ENCODE measurements around the gene NR6A1.

The NR6A1 gene

DNA sequence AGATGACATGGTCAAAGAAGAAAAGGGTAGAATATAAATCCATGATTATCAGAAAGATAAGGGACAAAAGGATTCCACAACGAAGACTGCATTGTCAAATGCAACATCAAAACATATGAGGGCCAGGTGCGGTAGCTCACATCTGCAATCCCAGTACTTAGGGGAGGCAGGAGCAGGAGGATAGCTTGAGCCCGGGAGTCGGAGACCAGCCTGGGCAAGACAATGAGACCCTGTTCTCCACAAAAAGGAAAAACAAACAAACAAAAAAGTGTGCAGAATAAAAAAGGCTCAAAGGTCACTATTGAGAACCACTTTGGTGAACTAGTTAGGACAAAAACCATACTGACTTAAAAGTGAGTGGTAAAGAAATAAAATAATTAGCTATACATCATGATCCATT lies 203.7 kb downstream of the NR6A1 start:
- TF ChIP-seq, protein P1, sequence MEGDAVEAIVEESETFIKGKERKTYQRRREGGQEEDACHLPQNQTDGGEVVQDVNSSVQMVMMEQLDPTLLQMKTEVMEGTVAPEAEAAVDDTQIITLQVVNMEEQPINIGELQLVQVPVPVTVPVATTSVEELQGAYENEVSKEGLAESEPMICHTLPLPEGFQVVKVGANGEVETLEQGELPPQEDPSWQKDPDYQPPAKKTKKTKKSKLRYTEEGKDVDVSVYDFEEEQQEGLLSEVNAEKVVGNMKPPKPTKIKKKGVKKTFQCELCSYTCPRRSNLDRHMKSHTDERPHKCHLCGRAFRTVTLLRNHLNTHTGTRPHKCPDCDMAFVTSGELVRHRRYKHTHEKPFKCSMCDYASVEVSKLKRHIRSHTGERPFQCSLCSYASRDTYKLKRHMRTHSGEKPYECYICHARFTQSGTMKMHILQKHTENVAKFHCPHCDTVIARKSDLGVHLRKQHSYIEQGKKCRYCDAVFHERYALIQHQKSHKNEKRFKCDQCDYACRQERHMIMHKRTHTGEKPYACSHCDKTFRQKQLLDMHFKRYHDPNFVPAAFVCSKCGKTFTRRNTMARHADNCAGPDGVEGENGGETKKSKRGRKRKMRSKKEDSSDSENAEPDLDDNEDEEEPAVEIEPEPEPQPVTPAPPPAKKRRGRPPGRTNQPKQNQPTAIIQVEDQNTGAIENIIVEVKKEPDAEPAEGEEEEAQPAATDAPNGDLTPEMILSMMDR (IDR thresholded peaks at IDR 0.05; ENCODE audit: low read depth, low read length, missing control alignments), result no peak
- in situ Hi-C loops (cut with HindIII; ENCODE audit: low sequenced_read_pairs), result no loop called here
- no peak overlapping the region for H3K4me3 ChIP-seq (ENCODE audit: low read depth, low read length)
- DNase-seq (ENCODE audit: low read depth), result no peak

DNA sequence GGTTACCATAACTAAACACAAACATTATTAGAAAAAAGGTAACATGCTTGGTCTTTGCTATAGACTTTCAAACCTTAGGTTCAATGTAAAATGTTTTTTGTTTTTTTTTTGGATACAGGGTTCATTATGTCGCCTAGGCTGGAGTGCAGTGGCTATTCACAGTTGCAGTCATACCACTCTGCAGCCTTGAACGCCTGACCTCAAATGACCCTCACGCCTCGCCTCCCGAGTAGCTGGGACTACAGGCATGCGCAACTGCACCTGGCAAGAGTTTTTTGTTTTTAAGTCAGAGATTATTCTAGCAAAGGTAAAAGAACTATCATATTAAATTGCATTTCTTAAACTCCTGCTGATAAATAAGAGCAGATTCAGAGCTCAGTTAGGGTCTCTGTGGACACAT lies 208.8 kb downstream of the NR6A1 start:
- in situ Hi-C loops (cut with HindIII; ENCODE audit: low sequenced_read_pairs), result no loop called here
- no peak overlapping the region for H3K4me3 ChIP-seq (ENCODE audit: low read depth, low read length)
- no peak for DNase-seq (ENCODE audit: low read depth)
- TF ChIP-seq, protein P1 (IDR thresholded peaks at IDR 0.05; ENCODE audit: low read depth, low read length, missing control alignments), result no peak

DNA sequence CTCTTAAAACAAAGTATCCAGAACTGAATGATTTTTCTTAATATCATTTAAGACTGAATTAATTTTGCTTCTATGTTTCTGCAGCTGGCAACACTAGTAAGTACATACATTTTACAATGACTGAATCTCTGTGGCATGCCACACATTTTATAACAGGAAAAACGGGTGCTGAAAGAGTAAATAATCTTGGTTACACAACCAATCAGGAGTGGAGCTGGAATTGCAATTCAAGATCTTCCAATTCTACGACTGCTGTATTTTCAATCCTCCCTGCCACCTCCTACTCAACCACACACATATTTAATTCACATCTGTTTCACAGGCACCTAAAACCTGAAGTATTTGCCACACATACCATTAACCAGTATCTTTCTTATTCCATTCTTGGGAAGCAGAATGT lies 211.2 kb downstream of the NR6A1 start:
- no peak for DNase-seq (ENCODE audit: low read depth)
- H3K4me3 ChIP-seq (ENCODE audit: low read depth, low read length), result no peak overlapping the region
- TF ChIP-seq, protein P1 (IDR thresholded peaks at IDR 0.05; ENCODE audit: low read depth, low read length, missing control alignments), result no peak
- in situ Hi-C loops (cut with HindIII; ENCODE audit: low sequenced_read_pairs), result no loop called here

DNA sequence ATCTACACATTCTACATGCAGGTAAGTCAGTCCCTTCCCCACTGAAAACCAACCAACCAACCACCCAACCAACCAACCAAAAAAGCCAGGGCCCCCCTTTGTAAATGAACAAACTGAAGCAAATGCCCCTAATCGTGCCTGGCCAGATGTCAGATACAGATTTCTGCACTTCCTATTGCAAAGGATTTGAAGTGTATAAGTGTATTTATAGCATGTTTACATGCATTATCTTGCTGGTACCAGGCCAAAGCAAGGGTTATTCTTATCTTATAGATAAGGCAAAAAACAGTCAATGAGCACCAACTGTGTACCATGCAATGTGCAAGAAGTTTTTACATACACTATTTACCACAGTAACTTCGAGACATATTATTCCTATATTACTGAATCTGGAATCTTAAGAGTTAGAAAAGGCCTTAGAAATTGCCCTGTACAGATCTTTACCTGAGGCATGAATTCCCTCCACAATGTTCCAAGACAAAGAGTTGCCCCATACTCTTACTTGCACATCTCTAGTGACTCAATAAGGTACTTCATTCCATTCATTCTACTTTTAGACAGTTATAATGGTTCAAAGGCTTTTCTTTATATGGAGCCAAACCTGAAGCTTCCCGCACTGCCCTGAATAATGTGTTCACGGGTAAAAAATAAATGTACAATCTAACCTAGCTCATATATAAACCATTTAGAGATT lies 212.2 kb downstream of the NR6A1 start:
- DNase-seq (ENCODE audit: low read depth), result no peak
- in situ Hi-C loops (cut with HindIII; ENCODE audit: low sequenced_read_pairs), result no loop called here
- TF ChIP-seq, protein P1 (IDR thresholded peaks at IDR 0.05; ENCODE audit: low read depth, low read length, missing control alignments), result no peak

DNA sequence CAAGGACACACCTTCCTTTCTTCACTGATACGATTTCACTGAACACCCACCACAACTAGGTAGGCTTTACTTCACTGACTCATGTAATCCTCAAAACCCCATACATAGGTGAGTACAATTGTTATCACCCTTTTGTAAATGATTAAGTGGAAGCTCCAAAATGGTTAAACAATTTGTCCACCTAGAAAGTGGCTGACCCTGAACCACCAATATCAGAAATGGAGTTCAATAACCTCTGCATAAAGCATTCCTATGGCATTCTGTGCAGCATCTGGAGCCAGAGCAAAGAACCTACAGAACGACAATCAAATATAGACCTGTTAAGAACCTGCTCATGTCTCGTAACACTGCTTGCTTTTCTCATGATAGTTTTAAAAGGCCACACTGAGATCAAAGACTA lies 213.2 kb downstream of the NR6A1 start:
- no peak overlapping the region for H3K4me3 ChIP-seq (ENCODE audit: low read depth, low read length)
- in situ Hi-C loops (cut with HindIII; ENCODE audit: low sequenced_read_pairs), result no loop called here
- DNase-seq (ENCODE audit: low read depth), result no peak
- TF ChIP-seq, protein P1 (IDR thresholded peaks at IDR 0.05; ENCODE audit: low read depth, low read length, missing control alignments), result no peak

More for the DNA sequence above, 212.2 kb downstream of the NR6A1 start:
- H3K4me3 ChIP-seq (ENCODE audit: low read depth, low read length), result no peak overlapping the region

DNA sequence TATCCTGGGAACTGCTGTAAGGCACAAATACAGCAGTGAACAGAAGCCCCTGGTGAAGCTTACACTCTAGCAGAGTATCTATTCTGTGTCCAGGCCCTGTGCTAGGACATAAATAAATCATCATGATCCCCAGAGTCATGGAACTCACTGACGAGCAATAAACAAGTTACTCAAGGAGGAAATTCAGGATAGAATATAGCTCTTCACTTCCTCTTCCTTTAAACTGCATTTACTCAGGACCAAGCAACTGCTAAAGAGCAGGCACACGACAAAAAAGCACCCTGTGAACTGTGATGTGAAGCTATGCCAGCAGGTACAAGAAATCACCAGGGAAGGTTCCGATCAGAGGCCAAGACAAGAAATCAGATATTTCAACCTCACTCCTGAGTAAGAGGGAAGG lies 216.1 kb downstream of the NR6A1 start:
- DNase-seq (ENCODE audit: low read depth), result no peak
- TF ChIP-seq, protein P1 (IDR thresholded peaks at IDR 0.05; ENCODE audit: low read depth, low read length, missing control alignments), result no peak
- H3K4me3 ChIP-seq (ENCODE audit: low read depth, low read length), result no peak overlapping the region
- in situ Hi-C loops (cut with HindIII; ENCODE audit: low sequenced_read_pairs), result no loop called here

All from astrocyte of the cerebellum (primary cell).